NCI-H345 treated with DMSO at 0.1 percent for 48 hours (cell line): ENCODE results near the gene NEIL3.

ENCODE experiments used
- DNase-seq: peaks from one replicate; lab custom pipeline; 2025; ENCODE audit not compliant: unreplicated experiment; lab: John Stamatoyannopoulos, UW

The NEIL3 gene

GRCh38 chr4:177356206-177356605, 46.5 kb downstream of the NEIL3 start:
- DNase-seq = no peak

GRCh38 chr4:177356921-177357320, 47.2 kb downstream of the NEIL3 start:
- DNase-seq = no peak

GRCh38 chr4:177367336-177367735, 57.7 kb downstream of the NEIL3 start:
- no peak for DNase-seq

- no peak for DNase-seq
These were observed 59.7 kb downstream of the NEIL3 start for GRCh38 chr4:177369372-177369771.

- no peak for DNase-seq
These were observed 61.8 kb downstream of the NEIL3 start for GRCh38 chr4:177371461-177371860.

GRCh38 chr4:177374966-177375365, 65.3 kb downstream of the NEIL3 start:
- no peak for DNase-seq

GRCh38 chr4:177375372-177375771, 65.7 kb downstream of the NEIL3 start:
- DNase-seq = no peak

- no peak for DNase-seq
These were observed 66.3 kb downstream of the NEIL3 start for GRCh38 chr4:177376024-177376423.

GRCh38 chr4:177380730-177381287, 71.1 kb downstream of the NEIL3 start:
- no peak for DNase-seq

GRCh38 chr4:177381762-177382310, 72.2 kb downstream of the NEIL3 start:
- no peak for DNase-seq

- no peak for DNase-seq
These were observed 75.3 kb downstream of the NEIL3 start for GRCh38 chr4:177384856-177385397.

GRCh38 chr4:177385576-177386277, 76.1 kb downstream of the NEIL3 start:
- DNase-seq = no peak

- no peak for DNase-seq
These were observed 76.7 kb downstream of the NEIL3 start for GRCh38 chr4:177386278-177386815.

GRCh38 chr4:177391287-177391686, 81.6 kb downstream of the NEIL3 start:
- no peak for DNase-seq

GRCh38 chr4:177391953-177392352, 82.3 kb downstream of the NEIL3 start:
- DNase-seq = no peak

GRCh38 chr4:177393236-177393635, 83.6 kb downstream of the NEIL3 start:
- no peak for DNase-seq

GRCh38 chr4:177396352-177396751, 86.7 kb downstream of the NEIL3 start:
- no peak for DNase-seq

- no peak for DNase-seq
These were observed 90.4 kb downstream of the NEIL3 start for GRCh38 chr4:177400030-177400429.

- no peak for DNase-seq
These were observed 92.1 kb downstream of the NEIL3 start for GRCh38 chr4:177401658-177402273.

GRCh38 chr4:177403746-177404145, 94.1 kb downstream of the NEIL3 start:
- no peak for DNase-seq

- no peak for DNase-seq
These were observed 94.7 kb downstream of the NEIL3 start for GRCh38 chr4:177404342-177404741.

GRCh38 chr4:177404986-177405385, 95.3 kb downstream of the NEIL3 start:
- DNase-seq = no peak
